ENCODE data around the gene COL23A1.

DNA sequence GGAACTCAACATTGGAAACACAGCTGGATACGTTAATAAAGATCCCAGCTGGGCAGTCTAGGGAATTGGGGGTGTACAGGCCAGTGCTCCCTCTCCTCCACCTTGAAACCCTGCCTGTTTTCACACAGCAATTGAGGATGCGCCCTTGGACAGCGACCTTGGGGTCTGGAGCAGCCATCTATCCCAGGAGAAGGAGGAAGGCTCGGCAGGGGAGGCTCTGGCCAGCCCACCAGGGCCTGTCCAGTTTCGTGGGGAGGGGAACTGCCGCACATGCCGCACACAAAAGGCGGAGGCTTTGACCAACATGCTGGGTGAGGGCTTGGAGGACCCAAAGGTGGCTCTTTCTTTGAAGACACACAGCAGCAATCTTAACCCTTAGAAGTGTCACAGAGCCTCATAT is 1.4 kb downstream of the COL23A1 start:
- no peak for TF ChIP-seq CBFB (CRISPR knock-in tag; IDR thresholded peaks at IDR 0.05)
- TF ChIP-seq MXI1 (IDR thresholded peaks at IDR 0.05; ENCODE audit: borderline replicate concordance, low read depth, low read length) = no peak
- TF ChIP-seq, protein P1, sequence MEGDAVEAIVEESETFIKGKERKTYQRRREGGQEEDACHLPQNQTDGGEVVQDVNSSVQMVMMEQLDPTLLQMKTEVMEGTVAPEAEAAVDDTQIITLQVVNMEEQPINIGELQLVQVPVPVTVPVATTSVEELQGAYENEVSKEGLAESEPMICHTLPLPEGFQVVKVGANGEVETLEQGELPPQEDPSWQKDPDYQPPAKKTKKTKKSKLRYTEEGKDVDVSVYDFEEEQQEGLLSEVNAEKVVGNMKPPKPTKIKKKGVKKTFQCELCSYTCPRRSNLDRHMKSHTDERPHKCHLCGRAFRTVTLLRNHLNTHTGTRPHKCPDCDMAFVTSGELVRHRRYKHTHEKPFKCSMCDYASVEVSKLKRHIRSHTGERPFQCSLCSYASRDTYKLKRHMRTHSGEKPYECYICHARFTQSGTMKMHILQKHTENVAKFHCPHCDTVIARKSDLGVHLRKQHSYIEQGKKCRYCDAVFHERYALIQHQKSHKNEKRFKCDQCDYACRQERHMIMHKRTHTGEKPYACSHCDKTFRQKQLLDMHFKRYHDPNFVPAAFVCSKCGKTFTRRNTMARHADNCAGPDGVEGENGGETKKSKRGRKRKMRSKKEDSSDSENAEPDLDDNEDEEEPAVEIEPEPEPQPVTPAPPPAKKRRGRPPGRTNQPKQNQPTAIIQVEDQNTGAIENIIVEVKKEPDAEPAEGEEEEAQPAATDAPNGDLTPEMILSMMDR (CRISPR knock-in tag; IDR thresholded peaks at IDR 0.05) = no peak
- TF ChIP-seq SRY (CRISPR knock-in tag; IDR thresholded peaks at IDR 0.05) = no peak
- TF ChIP-seq ZNF891 (CRISPR knock-in tag; IDR thresholded peaks at IDR 0.05) = no peak
- TF ChIP-seq KDM3A (CRISPR knock-in tag; IDR thresholded peaks at IDR 0.05; ENCODE audit: low read depth) = no peak
- no peak for TF ChIP-seq ZNF850 (CRISPR knock-in tag; conservative IDR thresholded peaks at IDR 0.05)
- TF ChIP-seq SMC3 (IDR thresholded peaks at IDR 0.05; ENCODE audit: low read length) = no peak
- TF ChIP-seq FOXM1 (CRISPR knock-in tag; IDR thresholded peaks at IDR 0.05) = no peak
